Left cardiac atrium (tissue), 4 donors: Measurements from ENCODE around the gene HMGXB3. TPM values are rescaled to one million over a fixed set of nuclear protein-coding genes. Genes with fewer than 3 reads are reported as not detected.

Experiments
- ATAC-seq, 2 donors: fragments of 200-7000 bp; cut with Tn5 transposase; one replicate each; pipeline ENCODE4 v1.9.1; 2020; ENCODE audit warnings: mild to moderate bottlenecking in 2 of 2, moderate library complexity in 2 of 2
- DNase-seq: peaks from one replicate; pipeline ENCODE4 v3.0.0-alpha.2; 2020
- intact Hi-C, 2 donors: fragments of 100-400 bp; cut with DNase I; formaldehyde crosslinking; loops; one replicate each; pipeline versions ENCODE4 v1.14.1 to v1.15.1; 2022 to 2023
- total RNA-seq, 2 donors: library from RNA; stranded (reverse); fragmentation: NEBNext Ultra II Directional; extraction: Animal tissue kit (Norgen Biotek cat#: 25700); gene quantifications; one replicate each; pipeline ENCODE4 v1.2.1, GENCODE V29; 2021
- donor health status: DM: no; HTN: yes; CAD: no.
- donor health status: DM: no; HTN: yes; CAD: no; lungs with severe emphysema.
- donor health status: DM: yes; HTN: yes; CAD: no.
- donor health status: Dilated cardiomyopathy.

Gene HMGXB3
- total RNA-seq, 2 donors from 2014 or later: 14.1 to 22.1 TPM

- DNase-seq (no peak), ATAC-seq (no peak)
- intact Hi-C loops: no loop called here
Measured at GRCh38 chr5:150101023-150101422, 100.5 kb downstream of the HMGXB3 start.

Other genes with a start within 250 kb of the HMGXB3 start
- gene PDE6A, start 55.9 kb upstream of the HMGXB3 start, total RNA-seq: under 1 TPM in 1 of 2 donors, not detected in 1; 0.16 TPM
- 10 to 100 TPM in 1 of 2 donors, 1 to 10 TPM in 1; 6.3 to 12.6 TPM for gene SLC26A2, start 40.0 kb upstream of the HMGXB3 start, total RNA-seq
- 1 to 10 TPM; 3.3 to 4.1 TPM for gene TIGD6, start 85 bp upstream of the HMGXB3 start, total RNA-seq
- gene CSF1R, start 85.8 kb downstream of the HMGXB3 start, total RNA-seq: 10 to 100 TPM; 18.3 to 41.6 TPM
- gene PDGFRB, start 155.1 kb downstream of the HMGXB3 start, total RNA-seq: 10 to 100 TPM; 62.9 to 68.3 TPM
- not detected for gene CDX1, start 166.0 kb downstream of the HMGXB3 start, total RNA-seq
- not detected for gene SLC6A7, start 189.3 kb downstream of the HMGXB3 start, total RNA-seq